Loucy (cell line): ENCODE data around the gene FMNL2.

Experiments
- H2AFZ ChIP-seq: fragments of 200-600 bp; sonication (generic); 2 replicates; pipeline ENCODE4 v1.6.0; 2016; ENCODE audit warnings: antibody characterized with exemption, mild to moderate bottlenecking, low read length, moderate library complexity
- H3F3A ChIP-seq: fragments of 200-600 bp; 2 replicates; pipeline ENCODE4 v1.6.0; 2016; ENCODE audit warnings: antibody characterized with exemption, low read depth, mild to moderate bottlenecking
- H3K27me3 ChIP-seq: fragments of 200-600 bp; sonication (generic); 2 replicates; pipeline ENCODE4 v1.6.1; 2014; ENCODE audit warnings: low read length, mild to moderate bottlenecking; ENCODE audit not compliant: insufficient read depth, poor library complexity, severe bottlenecking
- H3K36me3 ChIP-seq: fragments of 200-600 bp; sonication (generic); 2 replicates; pipeline ENCODE4 v1.6.1; 2016; ENCODE audit warnings: low read length; ENCODE audit not compliant: insufficient read depth
- H3K4me1 ChIP-seq: fragments of 200-600 bp; sonication (generic); 2 replicates; pipeline ENCODE4 v1.5.1; 2014; ENCODE audit warnings: low read length, mild to moderate bottlenecking; ENCODE audit not compliant: insufficient read depth, poor library complexity, severe bottlenecking
- H3K4me2 ChIP-seq: fragments of 200-600 bp; sonication (generic); 2 replicates; pipeline ENCODE4 v1.6.0; 2014; ENCODE audit warnings: antibody characterized with exemption, low read length, low read depth, mild to moderate bottlenecking; ENCODE audit not compliant: poor library complexity, severe bottlenecking
- H3K4me3 ChIP-seq: fragments of 200-600 bp; sonication (generic); 2 replicates; pipeline ENCODE4 v1.5.1; 2014; ENCODE audit warnings: low read length, mild to moderate bottlenecking, mixed read lengths; ENCODE audit not compliant: poor library complexity, severe bottlenecking
- H3K79me2 ChIP-seq: fragments of 200-600 bp; sonication (generic); 2 replicates; pipeline ENCODE4 v1.6.1; 2014; ENCODE audit warnings: low read length; ENCODE audit not compliant: insufficient read depth
- H3K9ac ChIP-seq: fragments of 200-600 bp; sonication (generic); 2 replicates; pipeline ENCODE4 v1.6.0; 2014; ENCODE audit warnings: mild to moderate bottlenecking, low read depth, low read length, moderate library complexity; ENCODE audit not compliant: poor library complexity, severe bottlenecking
- H3K9me2 ChIP-seq: fragments of 200-600 bp; sonication (generic); replicated peaks from 2 replicates; pipeline ENCODE4 v1.6.1; 2016; ENCODE audit warnings: low read depth, low read length, mixed read lengths
- H3K9me3 ChIP-seq: fragments of 200-600 bp; sonication (generic); 2 replicates; pipeline ENCODE4 v1.6.1; 2014; ENCODE audit warnings: mild to moderate bottlenecking, antibody characterized with exemption, low read length, low read depth; ENCODE audit not compliant: insufficient read depth
- H4K20me1 ChIP-seq: fragments of 200-600 bp; sonication (generic); 2 replicates; pipeline ENCODE4 v1.6.0; 2014; ENCODE audit warnings: antibody characterized with exemption, low read length, mild to moderate bottlenecking; ENCODE audit not compliant: insufficient read depth, poor library complexity, severe bottlenecking
- CTCF ChIP-seq: fragments of 200-600 bp; sonication (generic); conservative IDR thresholded peaks from 2 replicates; pipeline ENCODE4 v1.5.1; 2014; ENCODE audit warnings: mild to moderate bottlenecking, antibody characterized with exemption, low read length
- EZH2phosphoT487 ChIP-seq: fragments of 200-600 bp; IDR thresholded peaks from 2 replicates; pipeline ENCODE4 v1.6.1; 2018; ENCODE audit warnings: antibody characterized with exemption, mild to moderate bottlenecking, moderate library complexity, borderline replicate concordance

The FMNL2 gene

GRCh38 chr2:152584301-152584700 lies 249.3 kb downstream of the FMNL2 start:
- no peaks in the 10 kb centered on the region; the same call in 1 of the 2 replicates for H3K9me2 ChIP-seq

GRCh38 chr2:152585830-152586484 lies 251.0 kb downstream of the FMNL2 start:
- Histone ChIP-seq H3K4me1 (no peaks in the 10 kb centered on the region), H3K27me3 (no peaks in the 10 kb centered on the region), H3K79me2 (no peaks in the 10 kb centered on the region), H3F3A (no peaks in the 10 kb centered on the region), H4K20me1 (no peaks in the 10 kb centered on the region), H3K4me2 (no peak overlapping the region), H3K4me3 (no peak overlapping the region), H3K36me3 (no peaks in the 10 kb centered on the region), H3K9me2 (no peaks in the 10 kb centered on the region; the same call in 1 of the 2 replicates), H3K9ac (no peak overlapping the region), H3K9me3 (no peaks in the 10 kb centered on the region), H2AFZ (no peak overlapping the region)
- TF ChIP-seq CTCF (no peak), EZH2phosphoT487 (no peak)

More at GRCh38 chr2:152584301-152584700, 249.3 kb downstream of the FMNL2 start:
- no peaks in the 10 kb centered on the region for H3K79me2 ChIP-seq
- H3K9me3 ChIP-seq: no peaks in the 10 kb centered on the region
- TF ChIP-seq CTCF (no peak), EZH2phosphoT487 (no peak)
- no peaks in the 10 kb centered on the region for H3K36me3 ChIP-seq
- H3F3A ChIP-seq: no peaks in the 10 kb centered on the region
- no peaks in the 10 kb centered on the region for H3K27me3 ChIP-seq
- no peaks in the 10 kb centered on the region for H4K20me1 ChIP-seq
- no peak overlapping the region for H3K9ac ChIP-seq
- H3K4me2 ChIP-seq: no peak overlapping the region
- no peak overlapping the region for H2AFZ ChIP-seq
- H3K4me1 ChIP-seq: no peaks in the 10 kb centered on the region
- no peak overlapping the region for H3K4me3 ChIP-seq

GRCh38 chr2:152587187-152587947 lies 252.4 kb downstream of the FMNL2 start:
- no peaks in the 10 kb centered on the region for H3K36me3 ChIP-seq
- no peaks in the 10 kb centered on the region for H3F3A ChIP-seq
- no peaks in the 10 kb centered on the region; the same call in 1 of the 2 replicates for H3K9me2 ChIP-seq
- H3K4me2 ChIP-seq: no peak overlapping the region
- no peak overlapping the region for H3K4me3 ChIP-seq
- H3K9me3 ChIP-seq: no peaks in the 10 kb centered on the region
- no peak overlapping the region for H3K9ac ChIP-seq
- H3K79me2 ChIP-seq: no peaks in the 10 kb centered on the region
- H2AFZ ChIP-seq: no peak overlapping the region
- TF ChIP-seq EZH2phosphoT487 (no peak), CTCF (no peak)
- H3K4me1 ChIP-seq: no peaks in the 10 kb centered on the region
- no peaks in the 10 kb centered on the region for H3K27me3 ChIP-seq
- H4K20me1 ChIP-seq: no peaks in the 10 kb centered on the region
